GM06990 (cell line): Measurements from ENCODE around the gene DGKI.

Source experiments
- DNase-seq: peaks from one replicate; pipeline ENCODE4 v3.0.0-alpha.2; 2011; ENCODE audit not compliant: insufficient read length; ENCODE audit errors: extremely low read depth
- H3K27me3 ChIP-seq: replicated peaks from 2 replicates; pipeline ENCODE4 v1.6.0; 2011; ENCODE audit warnings: low read length; ENCODE audit not compliant: control insufficient read depth, insufficient read depth
- H3K36me3 ChIP-seq: 2 replicates; pipeline ENCODE4 v1.5.1; 2011; ENCODE audit warnings: low read length; ENCODE audit not compliant: control insufficient read depth, insufficient read depth
- H3K4me3 ChIP-seq: replicated peaks from 2 replicates; pipeline ENCODE4 v1.5.1; 2011; ENCODE audit warnings: low read depth, mild to moderate bottlenecking, control low read depth, low read length
- CTCF ChIP-seq: IDR thresholded peaks from 2 replicates; pipeline ENCODE4 v1.5.1; 2011; ENCODE audit warnings: low read length, control low read depth, mild to moderate bottlenecking, inconsistent platforms; ENCODE audit not compliant: insufficient read depth, poor library complexity, severe bottlenecking

The DGKI gene

DNA sequence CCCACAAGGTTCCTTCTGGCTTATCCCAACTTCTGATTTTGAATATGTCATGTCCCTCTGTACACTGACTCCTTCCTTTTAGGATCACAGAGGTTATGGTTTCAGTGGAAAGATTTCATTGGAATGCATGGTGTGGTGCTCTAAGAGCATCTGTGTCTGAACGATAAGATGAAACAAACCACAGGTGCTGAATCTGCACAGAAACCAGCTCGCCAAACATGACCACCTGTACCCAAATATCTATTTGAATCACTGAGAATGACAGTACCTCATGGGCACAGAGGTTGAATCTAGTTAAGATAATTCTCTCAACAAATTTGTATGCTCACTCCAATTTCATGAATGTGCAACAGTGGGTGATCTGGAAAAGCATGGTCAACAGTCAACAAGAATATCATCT lies 105.3 kb downstream of the DGKI start:
- H3K4me3 ChIP-seq: no peak overlapping the region
- H3K36me3 ChIP-seq: no peaks in the 10 kb centered on the region
- no peaks in the 10 kb centered on the region for H3K27me3 ChIP-seq
- no peak for DNase-seq
- TF ChIP-seq CTCF: no peak

GRCh38 chr7:137734221-137734620 lies 112.6 kb downstream of the DGKI start:
- DNase-seq: no peak
- no peak overlapping the region for H3K4me3 ChIP-seq
- TF ChIP-seq CTCF: no peak
- H3K27me3 ChIP-seq: no peaks in the 10 kb centered on the region
- no peaks in the 10 kb centered on the region for H3K36me3 ChIP-seq

DNA sequence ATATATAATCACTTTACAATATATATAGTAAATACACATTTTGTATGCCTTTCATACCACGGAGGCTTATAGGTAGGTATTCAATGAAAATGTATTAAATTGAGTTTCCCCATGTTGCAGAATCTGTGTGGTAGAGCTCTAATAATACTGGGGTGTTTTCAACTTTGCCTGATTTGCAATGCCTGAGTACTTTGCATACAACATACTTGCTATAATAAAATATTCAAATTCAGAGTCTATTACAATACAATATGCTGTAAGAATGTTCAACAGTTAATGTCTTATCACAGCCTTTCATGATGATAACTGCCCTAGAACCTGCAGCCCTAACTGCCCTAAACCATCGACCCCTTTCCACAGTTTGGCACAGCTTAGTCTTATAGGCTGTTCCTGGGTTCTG lies 114.6 kb downstream of the DGKI start:
- Histone ChIP-seq H3K4me3 (no peak overlapping the region), H3K36me3 (no peaks in the 10 kb centered on the region), H3K27me3 (no peaks in the 10 kb centered on the region)
- no peak for DNase-seq
- TF ChIP-seq CTCF: no peak

DNA sequence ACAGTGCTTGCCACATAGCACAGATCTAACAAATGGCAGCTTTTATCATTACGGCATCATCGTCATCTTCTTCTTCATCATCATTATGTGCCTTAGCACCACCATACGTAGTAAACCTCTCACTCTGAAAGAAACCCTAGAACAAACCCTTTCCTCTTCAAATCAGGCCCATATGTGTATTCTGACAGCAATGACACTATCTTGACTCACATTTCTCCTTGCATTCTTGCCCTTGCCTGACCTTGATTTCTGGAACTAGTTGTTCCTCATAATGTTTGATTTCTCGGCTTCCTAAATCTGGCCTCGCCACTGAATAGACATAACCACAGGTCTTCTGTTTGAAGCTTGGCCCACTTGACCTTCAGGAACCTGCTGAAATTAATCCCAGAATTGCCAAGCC lies 115.3 kb downstream of the DGKI start:
- no peaks in the 10 kb centered on the region for H3K36me3 ChIP-seq
- H3K27me3 ChIP-seq: no peaks in the 10 kb centered on the region
- no peak overlapping the region for H3K4me3 ChIP-seq
- no peak for TF ChIP-seq CTCF
- DNase-seq: no peak

- TF ChIP-seq CTCF: no peak
- H3K4me3 ChIP-seq: no peak overlapping the region
- DNase-seq: no peak
Measured at GRCh38 chr7:137728426-137728825, 118.3 kb downstream of the DGKI start.

GRCh38 chr7:137727413-137727812 lies 119.4 kb downstream of the DGKI start:
- no peaks in the 10 kb centered on the region for H3K36me3 ChIP-seq
- TF ChIP-seq CTCF: no peak
- H3K27me3 ChIP-seq: no peaks in the 10 kb centered on the region
- H3K4me3 ChIP-seq: no peak overlapping the region
- no peak for DNase-seq

More at GRCh38 chr7:137728426-137728825, 118.3 kb downstream of the DGKI start:
- Histone ChIP-seq H3K27me3 (no peaks in the 10 kb centered on the region), H3K36me3 (no peaks in the 10 kb centered on the region)
